Activated naive CD8-positive, alpha-beta T cell treated with anti-CD3 and anti-CD28 coated beads, Interleukin-2, amount 50 U/mL, for 16 hours (primary cell): Measurements from ENCODE around the gene HTR3A.

ENCODE experiments used
- DNase-seq: peaks from one replicate; pipeline ENCODE4 v3.0.0-alpha.2; 2020; ENCODE audit warnings: low read depth, low spot score

The HTR3A gene

DNA sequence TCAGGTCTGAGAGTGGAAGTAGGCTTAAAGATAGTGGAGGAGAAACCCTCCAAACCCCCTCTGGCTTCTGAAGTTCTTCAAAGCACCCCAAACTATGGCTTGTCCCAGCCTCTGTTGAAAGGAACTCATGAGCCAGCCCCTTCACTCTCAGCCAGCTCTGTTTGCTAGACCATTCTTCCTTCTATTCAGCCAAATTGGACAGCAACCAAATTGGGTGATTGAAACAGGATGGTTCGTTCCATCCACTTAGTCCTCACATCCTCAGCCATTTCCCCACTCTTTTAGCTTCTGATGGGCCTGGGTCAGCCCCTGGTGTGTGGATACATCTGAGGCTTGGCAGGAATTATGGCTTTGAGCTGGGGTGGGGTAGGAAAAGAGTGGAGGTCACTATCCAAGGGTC lies 4.5 kb downstream of the HTR3A start:
- no peak for DNase-seq

DNA sequence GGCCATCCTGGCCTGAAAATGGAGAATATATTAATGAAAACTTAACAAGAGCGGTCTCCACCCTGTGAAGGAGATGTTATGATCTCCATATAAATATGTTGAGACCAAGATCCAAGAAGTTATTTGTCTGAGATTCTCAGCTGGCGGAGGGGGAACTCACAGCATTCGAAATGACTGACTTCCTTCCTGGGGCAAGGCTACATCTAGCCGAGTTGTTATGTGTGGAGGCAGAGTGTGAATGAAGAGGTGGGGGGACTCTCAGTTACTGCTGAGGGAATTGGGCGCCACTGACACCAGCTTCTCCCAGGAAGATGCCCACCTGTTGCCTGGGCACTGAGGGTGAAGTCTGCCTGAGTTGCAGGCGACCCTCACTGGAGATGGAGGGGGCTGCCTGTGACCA lies 5.9 kb downstream of the HTR3A start:
- DNase-seq, result no peak

DNA sequence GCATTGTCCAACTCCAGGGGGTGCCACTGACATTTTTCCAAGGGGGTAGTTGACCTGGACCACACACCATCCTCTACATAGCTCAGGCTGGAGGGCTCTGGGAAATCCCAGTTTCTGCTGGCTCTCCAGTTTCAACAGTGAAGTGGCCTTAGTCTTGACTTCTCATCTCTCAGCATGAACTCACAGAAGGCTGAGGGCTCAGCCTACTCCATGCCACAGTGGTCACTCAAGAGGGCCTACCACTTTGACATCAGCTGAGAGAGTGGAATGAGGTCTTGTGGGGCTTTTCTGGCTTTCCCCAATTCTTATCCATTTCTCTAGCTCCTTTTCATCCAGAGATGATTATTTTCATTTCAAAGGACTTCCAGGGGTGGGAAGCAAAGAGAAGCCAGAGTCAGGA lies 7.4 kb downstream of the HTR3A start:
- no peak for DNase-seq

DNA sequence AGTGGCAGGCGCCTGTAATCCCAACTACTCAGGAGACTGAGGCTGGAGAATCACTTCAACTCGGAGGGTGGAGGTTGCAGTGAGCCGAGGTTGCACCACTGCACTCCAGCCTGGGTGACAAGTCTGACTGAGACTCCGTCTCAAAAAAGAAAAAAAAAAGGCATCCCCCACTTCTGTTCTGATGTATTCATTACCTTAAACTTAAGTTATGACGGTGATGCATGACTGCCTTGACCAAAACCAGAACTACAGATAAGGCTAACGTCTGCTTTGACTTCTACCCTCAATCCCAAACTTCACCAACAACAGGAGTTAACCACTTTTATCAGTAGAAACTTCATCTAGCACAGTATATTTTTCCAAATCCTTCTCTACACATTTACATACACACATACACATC lies 9.9 kb downstream of the HTR3A start:
- no peak for DNase-seq

DNA sequence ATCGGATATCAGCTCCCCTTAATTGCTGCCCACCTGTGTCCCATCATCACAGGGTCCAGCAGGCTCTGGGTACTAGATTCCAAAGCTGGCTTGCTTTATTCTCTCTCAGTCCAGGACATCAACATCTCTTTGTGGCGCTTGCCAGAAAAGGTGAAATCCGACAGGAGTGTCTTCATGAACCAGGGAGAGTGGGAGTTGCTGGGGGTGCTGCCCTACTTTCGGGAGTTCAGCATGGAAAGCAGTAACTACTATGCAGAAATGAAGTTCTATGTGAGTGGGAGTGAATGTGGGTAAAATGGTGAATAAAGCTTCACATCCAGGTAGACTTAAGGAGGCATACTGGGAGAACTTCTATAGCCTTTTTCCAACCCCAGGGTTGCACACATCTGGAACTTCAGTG lies 11.0 kb downstream of the HTR3A start:
- DNase-seq, result no peak

DNA sequence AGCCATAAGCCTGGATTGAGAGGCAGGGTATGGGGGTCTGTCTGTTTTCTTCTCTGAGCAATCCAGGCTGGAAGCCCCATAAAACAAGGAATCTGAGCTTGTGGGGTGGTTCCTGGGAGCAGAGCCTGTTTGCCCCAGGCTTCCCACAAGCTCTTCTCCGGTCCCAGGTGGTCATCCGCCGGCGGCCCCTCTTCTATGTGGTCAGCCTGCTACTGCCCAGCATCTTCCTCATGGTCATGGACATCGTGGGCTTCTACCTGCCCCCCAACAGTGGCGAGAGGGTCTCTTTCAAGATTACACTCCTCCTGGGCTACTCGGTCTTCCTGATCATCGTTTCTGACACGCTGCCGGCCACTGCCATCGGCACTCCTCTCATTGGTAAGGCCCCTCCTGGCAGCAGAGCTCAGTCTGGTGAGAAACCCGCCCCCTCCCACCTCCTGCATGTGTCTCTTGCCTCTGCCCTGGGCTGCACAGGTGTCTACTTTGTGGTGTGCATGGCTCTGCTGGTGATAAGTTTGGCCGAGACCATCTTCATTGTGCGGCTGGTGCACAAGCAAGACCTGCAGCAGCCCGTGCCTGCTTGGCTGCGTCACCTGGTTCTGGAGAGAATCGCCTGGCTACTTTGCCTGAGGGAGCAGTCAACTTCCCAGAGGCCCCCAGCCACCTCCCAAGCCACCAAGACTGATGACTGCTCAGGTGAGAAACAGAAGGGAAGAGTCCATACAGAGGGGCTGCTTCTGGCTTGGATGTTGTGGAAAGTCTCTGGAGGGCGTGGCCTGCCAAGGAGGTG lies 11.6 kb downstream of the HTR3A start:
- no peak for DNase-seq

DNA sequence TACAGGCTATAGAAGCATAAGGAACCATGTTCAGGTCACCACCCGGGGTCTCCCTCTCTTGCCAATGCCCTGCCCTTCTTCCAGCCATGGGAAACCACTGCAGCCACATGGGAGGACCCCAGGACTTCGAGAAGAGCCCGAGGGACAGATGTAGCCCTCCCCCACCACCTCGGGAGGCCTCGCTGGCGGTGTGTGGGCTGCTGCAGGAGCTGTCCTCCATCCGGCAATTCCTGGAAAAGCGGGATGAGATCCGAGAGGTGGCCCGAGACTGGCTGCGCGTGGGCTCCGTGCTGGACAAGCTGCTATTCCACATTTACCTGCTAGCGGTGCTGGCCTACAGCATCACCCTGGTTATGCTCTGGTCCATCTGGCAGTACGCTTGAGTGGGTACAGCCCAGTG lies 14.5 kb downstream of the HTR3A start:
- no peak for DNase-seq

DNA sequence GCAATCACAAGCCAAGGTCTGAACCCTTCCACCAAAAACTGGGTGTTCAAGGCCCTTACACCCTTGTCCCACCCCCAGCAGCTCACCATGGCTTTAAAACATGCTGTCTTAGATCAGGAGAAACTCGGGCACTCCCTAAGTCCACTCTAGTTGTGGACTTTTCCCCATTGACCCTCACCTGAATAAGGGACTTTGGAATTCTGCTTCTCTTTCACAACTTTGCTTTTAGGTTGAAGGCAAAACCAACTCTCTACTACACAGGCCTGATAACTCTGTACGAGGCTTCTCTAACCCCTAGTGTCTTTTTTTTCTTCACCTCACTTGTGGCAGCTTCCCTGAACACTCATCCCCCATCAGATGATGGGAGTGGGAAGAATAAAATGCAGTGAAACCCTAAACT lies 15.0 kb downstream of the HTR3A start:
- DNase-seq, result no peak

DNA sequence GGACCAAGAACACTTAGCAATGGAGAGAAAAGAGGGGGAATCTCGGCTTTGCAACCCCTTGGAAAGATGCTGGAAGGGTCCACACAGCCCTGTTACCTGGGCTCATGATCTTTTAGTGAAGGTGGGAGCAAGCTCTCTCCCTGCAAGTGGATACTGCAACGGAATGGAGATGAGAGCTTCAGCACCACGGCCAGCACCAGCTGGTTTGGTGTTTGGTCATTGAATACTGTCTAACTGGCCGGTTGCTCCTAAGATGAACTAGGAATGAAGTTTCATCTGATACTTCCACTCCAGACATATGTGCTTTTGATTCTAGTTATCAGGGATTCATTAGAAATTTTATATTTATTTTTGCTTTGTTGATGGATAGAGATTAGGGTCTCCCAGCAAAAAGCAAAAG lies 16.3 kb downstream of the HTR3A start:
- DNase-seq, result no peak

DNA sequence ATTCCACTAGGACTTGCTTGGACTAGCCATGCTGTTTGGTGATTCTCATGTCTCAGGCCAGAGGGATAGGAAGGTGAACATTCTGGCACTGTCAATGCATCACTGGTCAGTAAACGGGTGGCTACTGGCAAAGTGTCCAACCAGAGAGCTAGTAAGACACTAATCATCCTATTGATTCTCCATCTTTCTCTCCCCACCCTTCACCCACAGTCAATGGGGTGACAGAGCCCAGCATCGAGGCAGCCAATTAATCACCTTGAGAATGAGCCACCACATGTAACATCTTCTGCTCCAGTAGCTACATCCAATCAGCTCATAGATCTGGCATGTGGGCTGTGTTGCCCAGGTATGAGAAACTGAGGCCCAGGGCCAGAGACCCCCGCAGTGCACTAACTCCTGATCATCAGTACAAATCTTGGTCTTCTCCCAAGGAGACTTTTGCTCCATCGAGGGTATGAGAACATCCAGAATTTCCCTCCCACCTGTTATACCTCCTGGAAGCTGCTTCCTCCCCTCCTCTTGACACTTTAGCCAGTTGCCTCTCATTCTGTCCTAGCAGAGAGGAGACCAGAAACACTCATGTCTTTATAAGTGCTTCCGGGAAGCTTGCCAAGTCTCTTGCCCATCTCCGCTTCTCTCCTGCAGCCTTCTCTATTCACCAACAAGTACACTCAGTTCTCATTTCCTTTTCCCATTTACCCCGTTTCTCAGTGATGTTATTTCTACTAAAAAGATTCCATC lies 17.0 kb downstream of the HTR3A start:
- no peak for DNase-seq

DNA sequence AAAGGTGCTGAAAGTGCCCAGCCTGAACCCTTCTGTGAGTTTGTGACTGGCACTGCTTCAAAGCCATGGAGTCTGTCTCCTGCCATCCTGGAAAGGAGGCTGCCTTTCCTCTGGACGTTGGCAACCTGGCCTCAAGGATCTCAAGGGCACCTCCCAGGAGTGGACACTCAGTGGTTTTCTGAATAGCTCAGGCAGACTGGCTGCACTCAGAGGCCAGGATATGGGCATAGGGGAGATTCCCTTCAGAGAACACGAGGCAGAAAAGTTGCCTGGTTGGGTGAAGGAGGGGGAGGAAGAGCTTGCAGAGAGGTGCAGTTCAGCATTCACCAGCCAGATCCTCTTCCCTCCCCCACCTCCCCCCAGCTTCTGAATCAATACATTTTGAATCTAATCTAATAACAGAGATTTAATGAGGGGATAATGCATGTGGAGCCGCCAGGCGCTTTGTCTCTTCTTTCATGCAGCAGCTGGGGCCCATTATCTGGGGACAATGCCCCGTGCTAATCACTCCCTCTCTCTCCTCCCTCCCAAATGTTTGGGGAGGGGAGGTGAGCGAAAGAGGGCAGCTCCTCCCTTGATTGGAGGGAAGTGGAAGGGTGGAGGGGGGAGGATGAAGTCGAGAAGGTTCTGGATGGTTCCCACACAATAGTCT lies 17.7 kb downstream of the HTR3A start:
- no peak for DNase-seq

DNA sequence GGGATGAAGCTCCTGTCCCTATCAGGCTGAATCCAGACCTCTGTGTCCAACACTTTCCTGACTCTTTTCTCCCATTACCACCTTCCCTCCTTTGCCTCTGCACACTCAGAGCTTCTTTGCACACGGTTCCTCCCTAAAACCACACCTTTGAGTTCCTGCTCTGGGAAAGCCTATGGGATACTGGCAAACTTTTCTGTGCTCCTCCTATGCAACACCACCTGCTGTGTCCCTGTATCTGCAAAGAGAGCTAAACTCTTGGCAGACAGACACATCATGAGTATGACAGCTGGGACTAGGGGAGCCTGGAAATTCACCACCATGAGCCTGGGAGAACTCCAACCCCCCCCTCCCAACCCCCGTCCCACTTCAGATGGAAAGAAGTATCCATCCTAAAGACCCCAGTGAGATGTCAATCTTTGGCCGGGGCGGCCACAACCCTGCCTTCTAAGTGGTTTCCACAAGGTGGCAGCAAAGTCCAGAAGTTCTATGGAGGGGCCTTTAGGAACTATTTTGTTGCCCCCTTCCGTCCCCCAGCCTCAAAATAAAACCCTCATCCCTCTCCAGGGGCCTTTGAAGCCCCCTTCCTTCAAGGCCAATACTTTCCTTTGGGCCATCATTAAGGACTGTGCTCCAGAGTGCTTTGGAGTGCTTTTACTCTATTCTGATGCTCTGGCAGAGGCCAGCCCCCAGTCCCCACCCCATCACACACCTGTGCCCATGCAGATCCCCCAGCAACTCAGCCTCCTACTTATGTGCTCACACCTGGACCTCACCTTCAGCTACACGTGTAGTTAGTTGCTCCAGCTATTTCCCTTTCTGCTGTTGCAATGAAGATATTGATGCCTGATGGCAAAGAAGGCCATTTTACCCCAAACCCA lies 19.4 kb downstream of the HTR3A start:
- DNase-seq, result no peak

DNA sequence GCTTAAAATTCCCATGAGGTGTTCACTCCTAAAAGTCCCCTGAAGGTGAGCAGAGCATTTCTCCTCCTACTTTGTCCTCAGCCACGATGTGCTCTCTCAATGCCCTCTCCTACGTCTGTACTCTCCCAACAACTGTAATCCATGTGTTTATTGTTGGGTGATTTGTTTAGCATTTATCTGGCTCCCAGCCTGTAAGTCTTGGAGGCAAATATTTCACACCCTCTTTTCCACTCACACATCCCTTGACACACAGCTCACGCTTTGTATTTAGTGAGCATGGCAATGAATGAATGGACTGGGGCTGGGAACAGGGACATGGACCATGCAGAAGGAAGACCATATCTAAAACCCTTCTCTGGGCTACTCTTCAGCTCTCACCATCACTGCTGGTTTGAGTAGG lies 22.6 kb downstream of the HTR3A start:
- no peak for DNase-seq

DNA sequence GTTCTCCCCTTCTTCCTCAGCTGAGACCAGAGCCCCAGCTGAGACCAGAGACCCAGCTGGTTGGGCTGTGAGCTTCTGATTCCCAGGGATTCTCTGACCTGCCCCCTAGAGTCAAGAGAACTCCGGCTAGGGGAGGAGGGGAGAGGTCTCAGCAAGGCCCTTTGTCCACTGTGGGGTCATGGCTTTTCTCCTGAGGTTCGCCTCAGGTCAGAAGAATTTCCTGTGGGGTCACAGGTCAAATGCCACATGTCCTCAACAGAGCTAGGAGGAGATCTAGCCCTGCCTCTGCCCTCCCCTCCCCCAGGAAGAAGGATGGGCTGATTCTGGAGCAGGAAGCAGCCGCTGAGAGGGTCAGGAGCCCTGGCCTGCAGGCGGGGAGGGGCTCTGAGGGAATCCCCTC lies 23.7 kb downstream of the HTR3A start:
- DNase-seq, result no peak

DNA sequence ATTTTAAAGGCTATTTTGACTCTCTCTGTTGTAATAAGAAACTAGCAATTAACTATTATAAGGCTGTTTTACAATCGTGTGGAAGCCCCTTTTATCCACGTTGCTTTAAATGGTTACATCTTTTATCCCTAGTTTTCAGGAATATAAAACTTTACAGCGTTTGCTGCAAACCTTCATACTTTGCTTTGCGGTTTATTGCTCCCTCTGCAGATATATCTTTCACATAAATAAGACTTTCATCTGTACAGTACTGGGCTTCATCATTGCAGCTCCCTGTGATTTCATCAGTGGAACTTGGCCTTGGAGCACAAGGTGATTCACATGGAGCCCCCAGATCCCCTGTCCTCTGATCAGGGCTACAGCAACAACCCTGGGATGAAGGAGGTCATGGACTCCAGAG lies 25.6 kb downstream of the HTR3A start:
- DNase-seq, result no peak

DNA sequence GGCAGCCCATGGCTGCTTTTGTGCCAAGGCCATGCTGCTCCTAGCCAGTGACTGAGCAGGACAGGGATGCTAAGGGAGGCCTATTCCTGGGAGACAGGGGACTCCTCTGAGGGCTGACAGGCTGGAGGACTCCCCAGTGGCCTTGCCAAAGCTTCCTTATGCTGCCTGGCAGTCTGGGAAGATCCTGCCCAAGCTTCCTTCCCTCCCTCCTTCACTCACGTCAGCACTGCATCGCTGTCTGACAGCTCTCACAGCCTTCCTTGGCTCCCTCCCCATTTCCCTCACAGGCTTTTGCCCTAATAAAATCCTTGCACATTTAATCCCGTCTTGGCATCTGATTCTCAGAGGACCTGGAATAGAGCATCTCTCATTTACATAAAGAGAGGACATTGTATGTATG lies 26.5 kb downstream of the HTR3A start:
- no peak for DNase-seq

DNA sequence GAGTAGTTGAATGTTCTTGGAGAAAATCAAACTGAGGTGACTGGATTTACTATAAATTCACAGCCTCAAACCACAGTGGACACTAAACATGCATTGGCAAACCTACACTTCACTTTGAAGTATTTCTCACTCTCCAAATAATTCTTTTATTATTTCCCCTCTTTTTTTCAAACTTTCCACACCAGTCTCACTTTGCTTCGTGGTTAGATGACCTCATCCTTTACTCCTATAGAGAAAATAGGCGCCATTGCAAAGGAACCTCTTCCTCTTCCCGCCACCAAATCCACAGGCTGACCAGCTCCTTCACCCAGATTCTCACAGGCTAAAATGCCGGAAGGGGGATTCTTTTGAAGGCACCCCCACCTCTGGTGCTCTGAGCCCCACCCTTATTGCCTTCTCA lies 33.4 kb downstream of the HTR3A start:
- no peak for DNase-seq

DNA sequence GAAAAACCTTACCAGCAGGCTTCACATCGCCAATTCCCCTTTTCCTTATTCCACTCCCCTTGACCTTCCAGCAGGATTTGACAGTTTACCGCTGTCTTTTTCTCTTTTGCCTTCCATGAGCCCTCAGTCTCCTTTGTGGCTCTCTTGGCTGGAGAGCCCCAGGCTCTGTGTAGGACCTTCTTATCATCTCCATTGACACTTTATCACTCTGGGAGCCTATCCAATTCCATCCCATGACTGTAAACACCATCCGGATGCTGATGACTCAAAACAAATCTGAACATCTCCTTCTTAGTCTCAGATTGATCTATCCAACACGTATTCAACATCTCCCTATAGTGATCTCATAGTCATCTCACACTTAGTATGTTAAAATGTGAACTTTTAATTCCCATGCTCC lies 36.0 kb downstream of the HTR3A start:
- DNase-seq, result no peak

DNA sequence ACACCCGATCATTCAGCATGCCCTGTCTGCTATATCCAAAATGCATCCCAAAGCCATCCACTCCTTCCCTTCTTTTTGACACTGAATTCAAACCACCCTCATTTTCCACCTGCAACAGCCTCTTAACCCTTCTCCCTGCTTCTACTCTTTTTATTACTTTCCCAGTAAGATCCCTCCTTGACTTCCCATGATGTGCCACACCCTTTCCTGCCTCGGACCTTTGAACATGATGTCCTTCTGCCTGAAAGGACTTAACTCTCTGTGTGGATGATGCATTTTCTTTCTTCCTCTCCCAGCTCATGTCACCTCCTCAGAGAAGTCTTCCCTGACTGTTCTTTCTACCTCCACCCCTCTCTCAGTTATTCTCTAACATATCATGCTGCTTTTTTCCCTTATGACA lies 36.5 kb downstream of the HTR3A start:
- no peak for DNase-seq

DNA sequence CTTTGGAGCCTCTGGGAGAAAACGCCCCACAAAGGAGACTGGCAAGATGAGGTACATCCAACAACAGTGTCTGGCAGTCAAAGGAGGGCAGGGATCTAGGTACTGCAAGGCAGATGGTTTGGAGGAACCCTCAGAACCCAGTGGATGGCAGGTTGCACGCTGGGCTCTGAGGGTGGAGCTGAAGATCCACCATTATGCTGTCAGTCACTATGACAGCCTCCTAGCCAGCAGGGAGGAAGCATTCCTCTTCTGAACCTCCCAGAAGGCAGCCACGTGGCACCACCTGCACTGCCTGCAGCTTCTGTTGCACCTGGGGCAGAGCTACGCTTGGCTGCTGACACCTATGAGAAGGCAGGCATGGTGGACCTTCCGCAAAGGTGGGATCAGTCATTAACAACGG lies 40.2 kb downstream of the HTR3A start:
- DNase-seq, result no peak

DNA sequence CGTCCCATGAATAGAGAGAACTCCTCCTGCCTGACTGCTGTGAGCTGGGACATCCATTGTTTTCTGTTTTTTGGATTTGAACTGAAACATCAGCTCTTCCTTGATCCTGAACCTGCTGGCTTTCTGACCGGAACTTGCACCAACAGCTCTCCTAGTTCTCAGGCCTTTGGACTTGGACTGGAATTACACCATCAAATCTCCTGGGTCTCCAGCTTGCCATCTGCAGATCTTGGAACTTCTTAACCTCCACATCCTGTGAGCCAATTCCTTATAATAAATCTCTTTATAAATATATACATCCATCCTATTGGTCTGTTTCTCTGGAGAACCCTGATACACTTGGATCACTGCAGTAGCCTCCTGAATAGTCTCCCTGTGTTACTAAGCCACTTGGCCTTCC lies 42.1 kb downstream of the HTR3A start:
- DNase-seq, result no peak

DNA sequence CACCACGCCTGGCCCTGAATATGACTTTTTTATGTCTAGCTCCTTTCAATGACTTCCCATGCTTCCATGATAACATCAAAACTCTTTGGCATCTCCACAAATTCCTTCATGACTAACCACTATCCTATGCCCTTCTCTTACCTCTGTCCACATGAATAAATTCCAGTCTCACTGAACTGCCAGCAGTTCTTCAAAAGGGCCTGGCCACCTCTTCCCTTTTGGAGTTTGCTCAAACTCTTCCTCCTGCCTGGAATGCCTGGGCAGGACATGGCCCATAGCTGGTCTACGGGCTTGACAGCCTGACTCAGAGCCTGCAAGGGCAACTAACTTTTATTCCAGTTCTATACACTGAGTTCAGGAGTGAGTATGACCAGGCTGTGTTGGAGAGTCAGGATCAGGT lies 42.8 kb downstream of the HTR3A start:
- DNase-seq, result no peak
